ENCODE results near the gene TRIM62. TPM values are rescaled to one million over a fixed set of nuclear protein-coding genes. Genes with fewer than 3 reads are reported as not detected.

The TRIM62 gene
- total RNA-seq, 1 donor: 12.3 TPM

- peak overlapping the region; percentile 79 for H2AFZ ChIP-seq (ENCODE audit: low read length)
- peaks cover 10% of the 10 kb centered on the region for H4K20me1 ChIP-seq (ENCODE audit: insufficient read depth, low read length)
- H3K4me2 ChIP-seq (ENCODE audit: insufficient read depth, low read length): peak overlapping the region; percentile 8
- peaks cover 24% of the 10 kb centered on the region for H3K4me1 ChIP-seq (ENCODE audit: insufficient read depth, low read length)
- DNase-seq (ENCODE audit: insufficient read length, low spot score, missing footprints): no peak
- H3K79me2 ChIP-seq (ENCODE audit: insufficient read depth, low read length): peaks cover 30% of the 10 kb centered on the region
- peaks cover 7% of the 10 kb centered on the region for H3K36me3 ChIP-seq (ENCODE audit: insufficient read depth, low read length)
- TF ChIP-seq CTCF (IDR thresholded peaks at IDR 0.05; ENCODE audit: extremely low read depth, low read depth, low read length): no peak
- H3K27ac ChIP-seq (ENCODE audit: low read depth, low read length): peak overlapping the region; percentile 81
- no peak overlapping the region for H3K4me3 ChIP-seq (ENCODE audit: insufficient read depth, low read length)
- no peaks in the 10 kb centered on the region for H3K27me3 ChIP-seq (ENCODE audit: insufficient read depth, low read length)
- no peaks in the 10 kb centered on the region for H3K9me3 ChIP-seq (ENCODE audit: low read depth, low read length)
These were observed 6.0 kb downstream of the TRIM62 start for GRCh38 chr1:33175865-33176264.

- TF ChIP-seq CTCF (IDR thresholded peaks at IDR 0.05; ENCODE audit: extremely low read depth, low read depth, low read length): no peak
- Histone ChIP-seq H3K4me2 (ENCODE audit: insufficient read depth, low read length) (no peak overlapping the region), H3K4me3 (ENCODE audit: insufficient read depth, low read length) (no peak overlapping the region), H3K27ac (ENCODE audit: low read depth, low read length) (no peak overlapping the region), H4K20me1 (ENCODE audit: insufficient read depth, low read length) (peaks cover 3% of the 10 kb centered on the region), H2AFZ (ENCODE audit: low read length) (no peak overlapping the region), H3K4me1 (ENCODE audit: insufficient read depth, low read length) (peaks cover 35% of the 10 kb centered on the region), H3K27me3 (ENCODE audit: insufficient read depth, low read length) (no peaks in the 10 kb centered on the region), H3K79me2 (ENCODE audit: insufficient read depth, low read length) (peaks cover 17% of the 10 kb centered on the region), H3K36me3 (ENCODE audit: insufficient read depth, low read length) (peaks cover 8% of the 10 kb centered on the region), H3K9me3 (ENCODE audit: low read depth, low read length) (no peaks in the 10 kb centered on the region)
- DNase-seq (ENCODE audit: insufficient read length, low spot score, missing footprints): no peak
These were observed 8.8 kb downstream of the TRIM62 start for GRCh38 chr1:33173091-33173490.

- no peaks in the 10 kb centered on the region for H3K27me3 ChIP-seq (ENCODE audit: insufficient read depth, low read length)
- H3K4me2 ChIP-seq (ENCODE audit: insufficient read depth, low read length): no peak overlapping the region
- H3K79me2 ChIP-seq (ENCODE audit: insufficient read depth, low read length): peaks cover 9% of the 10 kb centered on the region
- no peak overlapping the region for H3K27ac ChIP-seq (ENCODE audit: low read depth, low read length)
- DNase-seq (ENCODE audit: insufficient read length, low spot score, missing footprints): no peak
- H3K4me3 ChIP-seq (ENCODE audit: insufficient read depth, low read length): no peak overlapping the region
- H4K20me1 ChIP-seq (ENCODE audit: insufficient read depth, low read length): peaks cover 3% of the 10 kb centered on the region
- TF ChIP-seq CTCF (IDR thresholded peaks at IDR 0.05; ENCODE audit: extremely low read depth, low read depth, low read length): no peak
- H2AFZ ChIP-seq (ENCODE audit: low read length): no peak overlapping the region
- peaks cover 10% of the 10 kb centered on the region for H3K36me3 ChIP-seq (ENCODE audit: insufficient read depth, low read length)
- H3K4me1 ChIP-seq (ENCODE audit: insufficient read depth, low read length): peaks cover 34% of the 10 kb centered on the region
- H3K9me3 ChIP-seq (ENCODE audit: low read depth, low read length): no peaks in the 10 kb centered on the region
These were observed 9.6 kb downstream of the TRIM62 start for GRCh38 chr1:33171977-33172813.

Data from osteoblast (primary cell).